Measurements from ENCODE around the gene AIG1.
A peak's percentile ranks its signal among the peaks of the same experiment; 100 is the strongest.

Gene AIG1

DNA sequence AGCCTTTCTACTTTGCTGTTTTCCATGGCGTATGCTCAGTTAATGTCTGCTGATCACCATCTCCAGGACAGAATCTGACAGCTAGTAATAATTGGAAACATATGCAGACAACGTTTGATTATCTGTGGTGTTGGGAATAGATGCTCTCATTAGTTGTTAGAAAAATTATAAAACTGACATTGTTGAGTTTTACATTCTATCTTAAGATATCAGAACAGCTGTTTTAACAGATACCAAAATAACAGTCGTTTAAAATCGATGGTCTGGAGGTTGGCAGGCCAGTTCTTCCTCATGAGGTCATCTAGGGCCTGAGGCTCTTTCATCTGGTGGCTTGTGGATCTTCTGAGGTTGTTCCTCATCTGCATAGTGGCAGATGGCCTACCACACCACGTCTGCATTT lies 137.6 kb downstream of the AIG1 start:
- DNase-seq (ENCODE audit: low read depth) = no peak

DNA sequence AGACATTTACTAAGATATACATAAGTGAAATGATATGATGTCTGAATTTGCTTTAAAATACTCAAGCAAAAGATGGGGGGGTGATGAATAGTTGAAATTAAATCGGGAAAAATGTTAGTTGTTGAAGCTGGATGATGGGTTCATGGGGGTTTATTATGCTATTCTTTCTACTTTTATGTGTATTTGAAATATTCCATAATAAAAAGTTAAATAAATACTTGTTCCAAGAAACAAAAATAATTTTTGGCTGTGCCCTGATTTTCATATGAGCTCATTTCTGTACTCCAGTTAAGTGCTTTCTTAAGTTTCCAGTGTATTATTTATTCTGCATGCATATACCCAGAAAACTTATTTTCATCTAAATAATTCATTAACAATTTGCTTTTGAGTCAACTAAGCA lies 138.6 kb downstream of the AIG1 start:
- DNase-seq (ENCODE audit: low read depth) = no peak

DNA sequence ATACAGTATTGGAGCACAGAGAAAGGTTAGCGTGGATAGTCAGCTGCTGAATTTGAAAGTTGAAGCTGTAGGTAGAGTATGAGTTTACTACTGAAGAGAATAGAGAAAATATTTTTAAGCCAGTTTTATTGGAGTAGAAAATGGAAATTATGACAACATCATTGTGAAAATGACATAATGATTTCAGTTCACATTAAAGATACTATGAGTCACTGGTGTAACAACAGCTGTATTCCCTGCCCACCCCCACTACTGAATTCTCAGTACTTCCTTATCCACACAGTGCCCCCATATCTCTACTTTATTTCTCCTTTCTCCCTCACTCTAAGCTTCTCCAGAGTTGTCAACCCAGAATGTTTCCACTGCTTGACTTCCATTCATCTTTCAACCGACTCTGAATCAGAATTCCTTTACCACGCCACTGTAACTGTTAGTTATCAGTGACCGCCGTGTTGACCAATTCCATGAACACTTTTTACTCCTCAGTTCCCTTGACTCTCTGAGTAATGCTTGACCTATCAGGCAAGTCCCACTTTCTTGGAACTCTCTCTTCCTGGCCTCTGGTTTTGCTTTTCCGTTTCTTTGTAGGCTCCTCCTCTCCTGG lies 139.6 kb downstream of the AIG1 start:
- DNase-seq (ENCODE audit: low read depth) = no peak

DNA sequence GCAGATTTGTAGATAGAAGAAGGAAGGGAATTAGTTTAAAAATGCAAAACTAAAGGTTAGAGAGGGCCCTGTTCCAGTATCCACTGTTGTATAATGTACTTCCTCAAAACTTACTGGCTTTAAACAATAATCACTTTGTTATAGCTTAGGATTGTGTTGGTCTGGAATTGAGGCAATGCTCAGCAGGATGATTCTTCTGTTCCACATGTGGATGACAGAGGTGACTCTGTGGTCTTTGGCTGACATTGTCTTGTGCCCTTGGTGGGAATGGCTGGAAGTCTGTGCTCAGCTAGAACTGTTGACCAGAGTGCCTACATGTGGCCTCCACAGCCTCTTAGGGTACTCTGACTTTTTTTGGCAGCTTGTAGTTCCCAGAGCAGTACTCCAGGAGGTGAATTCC lies 143.4 kb downstream of the AIG1 start:
- DNase-seq (ENCODE audit: low read depth) = no peak

DNA sequence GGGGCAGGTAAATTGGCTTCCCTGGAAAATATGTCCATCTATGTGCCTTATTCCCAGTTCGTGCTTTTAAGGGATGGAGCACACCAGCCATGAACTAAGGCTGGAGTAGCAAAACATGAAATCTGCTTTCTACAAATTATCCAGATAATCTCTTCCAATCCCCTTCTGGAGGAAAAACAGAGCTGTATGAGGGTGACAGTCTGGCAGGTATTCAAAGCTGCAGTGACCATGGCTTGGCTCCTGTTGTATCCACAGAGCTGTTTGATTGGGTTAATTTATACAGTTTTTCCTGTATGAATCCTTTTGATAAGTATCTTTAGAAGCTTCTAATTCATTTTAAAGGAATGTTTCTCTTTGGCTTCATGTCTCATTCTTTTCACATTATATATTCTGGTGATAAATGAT lies 144.4 kb downstream of the AIG1 start:
- DNase-seq (ENCODE audit: low read depth) = no peak

DNA sequence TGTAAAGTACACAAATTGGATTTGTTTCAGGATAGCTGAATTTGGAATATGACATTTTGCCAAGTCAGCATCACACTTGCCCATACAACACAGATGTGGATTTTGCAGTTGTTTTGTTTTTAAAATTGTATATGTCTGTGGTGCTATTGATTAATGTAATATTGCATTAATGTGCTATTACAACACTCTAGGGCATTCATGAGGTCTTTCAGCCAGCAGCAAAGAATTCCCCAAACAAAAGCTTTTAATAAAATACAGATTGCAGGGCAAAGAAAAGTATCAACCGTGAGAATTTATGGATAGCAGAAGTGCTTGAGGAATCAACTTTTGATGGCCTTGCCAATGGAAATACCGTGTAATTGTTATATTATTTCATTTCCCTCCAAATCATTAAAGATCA lies 144.9 kb downstream of the AIG1 start:
- DNase-seq (ENCODE audit: low read depth) = no peak

DNA sequence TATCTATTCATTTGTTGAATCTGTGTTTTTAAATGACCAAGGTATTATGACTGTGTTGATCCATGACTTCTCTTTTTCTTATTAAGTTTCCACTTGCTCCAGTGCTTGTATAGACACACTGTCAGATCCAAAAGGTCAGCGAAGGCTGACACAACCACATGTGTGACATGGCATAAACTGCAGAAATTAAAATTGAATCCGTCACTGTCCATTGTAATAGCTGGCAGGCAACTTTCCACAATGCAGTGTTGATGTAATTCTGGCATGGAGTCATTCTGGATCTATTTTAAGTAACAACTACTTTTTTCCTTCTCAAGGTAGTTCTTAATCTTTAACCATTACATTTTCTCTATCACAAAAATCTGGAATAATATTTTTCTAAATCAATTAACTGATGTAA lies 145.3 kb downstream of the AIG1 start:
- DNase-seq (ENCODE audit: low read depth) = no peak

DNA sequence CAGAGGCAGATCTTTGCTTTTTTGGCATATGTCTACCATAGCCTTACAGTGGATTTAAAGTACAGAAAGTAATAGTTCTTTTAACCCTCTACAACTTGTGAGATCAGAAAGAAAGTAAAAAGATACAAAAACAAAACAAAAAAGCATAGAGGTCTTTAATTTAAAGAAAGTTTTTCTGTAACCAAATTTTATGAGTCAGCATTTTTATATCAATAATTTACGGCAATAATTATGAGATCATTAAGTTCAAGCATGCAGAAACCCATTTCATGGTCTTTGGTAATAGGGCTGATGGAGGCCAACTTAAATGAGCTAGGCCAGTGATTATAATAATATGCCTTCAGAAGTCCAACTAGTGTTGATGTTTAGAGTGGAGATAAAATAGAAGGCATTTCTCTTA lies 145.9 kb downstream of the AIG1 start:
- DNase-seq (ENCODE audit: low read depth) = no peak

DNA sequence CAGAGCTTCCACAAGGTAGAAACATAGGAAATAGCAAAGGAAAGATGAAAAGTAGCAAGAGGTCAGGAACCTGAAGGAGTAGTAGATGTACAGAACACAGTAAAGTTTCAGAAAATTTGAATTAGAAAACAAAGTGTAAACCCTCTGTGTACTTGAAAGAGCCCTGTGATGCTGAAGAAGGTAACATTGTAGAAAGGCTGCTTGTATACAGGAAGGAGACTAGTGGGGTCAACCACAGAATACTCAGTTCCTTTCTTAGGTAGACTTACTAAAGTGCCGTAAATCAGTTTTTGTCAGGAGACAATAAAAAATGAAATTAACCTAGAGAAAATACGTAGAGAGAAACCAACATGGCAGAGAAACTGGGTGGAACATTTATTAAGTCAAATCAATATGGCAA lies 149.7 kb downstream of the AIG1 start:
- no peak for DNase-seq (ENCODE audit: low read depth)

DNA sequence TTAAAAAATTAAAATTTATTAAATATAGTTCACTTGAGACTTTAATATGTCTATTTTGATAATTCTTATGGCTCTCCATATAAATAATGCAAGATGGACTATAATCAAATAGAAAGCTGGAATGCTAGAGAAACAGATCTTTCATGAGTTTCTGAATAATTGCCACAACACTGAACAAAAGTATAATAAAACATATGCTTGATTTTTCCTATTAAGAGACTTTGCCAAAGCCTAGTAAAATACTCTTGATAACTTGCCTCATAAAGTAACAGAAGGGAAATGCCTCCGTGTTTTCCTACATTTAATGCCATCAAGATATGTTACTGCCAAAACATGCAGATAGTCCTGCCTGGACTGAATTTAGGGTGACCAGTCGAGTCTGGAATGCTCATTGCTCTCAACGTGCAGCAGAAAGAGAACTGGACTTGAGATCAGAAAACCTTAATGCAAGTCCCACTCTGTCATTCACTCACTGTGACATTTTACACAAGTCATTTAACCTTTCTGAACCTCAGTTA lies 153.2 kb downstream of the AIG1 start:
- no peak for DNase-seq (ENCODE audit: low read depth)

DNA sequence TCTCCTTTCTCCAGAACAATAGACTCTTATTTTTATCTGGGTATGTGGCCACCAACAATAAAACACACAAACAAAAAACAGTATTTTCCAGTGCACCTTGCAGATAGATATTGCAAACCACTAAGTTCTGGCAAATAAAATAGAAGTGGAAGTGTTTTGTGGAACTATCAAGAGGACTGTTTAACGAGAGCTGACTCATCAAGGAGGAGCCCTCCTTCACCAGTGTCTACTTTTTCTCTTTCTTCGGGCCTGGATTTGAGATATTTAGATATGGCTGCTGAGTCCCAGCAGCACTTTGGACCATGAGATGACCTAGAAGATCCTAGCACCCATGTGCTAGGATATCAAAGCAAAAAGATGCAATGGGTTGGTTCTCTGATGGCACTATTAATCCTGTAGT lies 154.7 kb downstream of the AIG1 start:
- no peak for DNase-seq (ENCODE audit: low read depth)

DNA sequence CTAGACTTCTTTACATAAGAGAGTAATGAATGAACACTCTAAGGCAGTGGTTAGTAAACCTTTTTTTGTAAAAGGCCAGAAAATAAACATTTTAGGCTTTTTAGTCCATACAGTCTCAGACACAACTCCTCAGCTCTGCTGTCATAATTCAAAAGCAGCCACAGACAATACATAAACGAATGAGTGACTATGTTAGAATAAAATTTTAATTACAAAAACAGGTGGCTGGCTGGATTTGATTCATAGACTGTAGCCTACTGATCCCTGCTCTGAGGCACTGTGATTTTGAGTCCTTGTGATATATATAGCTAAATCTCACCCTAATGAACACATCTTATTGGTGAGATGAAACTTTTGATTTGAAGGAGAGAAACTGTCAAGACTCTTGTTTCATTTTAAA lies 155.1 kb downstream of the AIG1 start:
- no peak for DNase-seq (ENCODE audit: low read depth)

DNA sequence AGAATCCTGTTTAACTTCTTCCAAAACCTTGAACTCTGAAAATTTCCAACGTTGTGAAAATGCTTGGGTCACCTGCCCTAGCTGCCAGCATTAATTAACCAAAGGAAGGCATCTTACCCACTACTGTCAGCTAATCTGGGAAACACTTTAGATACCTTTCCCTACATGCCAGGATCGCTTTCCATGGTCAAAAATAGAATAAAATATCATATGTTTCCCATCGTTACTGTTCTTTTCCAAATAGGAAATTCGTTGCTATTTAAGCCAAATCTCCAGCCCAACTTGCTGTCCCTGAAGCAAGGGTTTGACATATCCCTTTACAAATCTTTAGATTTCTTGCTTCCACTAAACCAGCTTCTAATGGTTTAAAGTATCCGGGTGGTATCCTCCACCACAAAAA lies 157.5 kb downstream of the AIG1 start:
- no peak for DNase-seq (ENCODE audit: low read depth)

DNA sequence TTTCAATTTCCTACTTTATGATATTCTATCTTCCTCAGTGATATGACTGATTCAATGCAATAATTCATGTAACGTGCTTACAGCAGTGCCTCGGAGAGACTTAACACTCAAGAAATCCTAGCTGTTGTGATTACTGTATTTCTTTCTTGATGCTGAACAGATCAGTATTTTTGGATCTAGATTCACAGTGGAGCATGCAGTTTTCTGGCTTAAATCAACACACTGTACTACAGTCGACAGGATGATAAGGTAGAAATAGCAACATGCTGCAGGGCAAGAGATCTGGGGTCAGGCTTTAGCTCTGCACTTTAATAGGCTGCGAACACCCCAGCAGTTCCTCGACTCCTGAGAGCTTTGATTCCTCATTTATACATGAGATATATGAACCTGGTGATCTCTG lies 161.0 kb downstream of the AIG1 start:
- DNase-seq (ENCODE audit: low read depth) = no peak

DNA sequence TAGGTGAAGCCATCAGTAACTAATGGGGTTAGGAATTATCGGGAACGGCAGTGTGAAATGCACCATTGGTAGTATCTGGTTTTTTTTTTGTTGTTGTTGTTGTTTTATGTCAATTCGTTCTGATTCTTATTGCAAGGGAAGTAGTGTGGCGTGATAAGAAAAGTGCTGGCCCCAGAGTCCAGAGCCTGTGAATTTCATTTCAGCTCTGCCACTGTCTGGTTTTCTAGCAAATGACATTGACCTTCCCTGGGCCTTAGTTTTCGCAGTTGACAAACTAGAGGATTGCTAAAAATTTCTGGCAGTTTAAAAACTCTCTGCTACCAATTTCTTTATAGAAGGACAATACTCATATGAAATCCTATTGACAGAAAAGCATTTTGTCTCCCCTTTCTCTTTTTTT lies 161.6 kb downstream of the AIG1 start:
- no peak for DNase-seq (ENCODE audit: low read depth)

DNA sequence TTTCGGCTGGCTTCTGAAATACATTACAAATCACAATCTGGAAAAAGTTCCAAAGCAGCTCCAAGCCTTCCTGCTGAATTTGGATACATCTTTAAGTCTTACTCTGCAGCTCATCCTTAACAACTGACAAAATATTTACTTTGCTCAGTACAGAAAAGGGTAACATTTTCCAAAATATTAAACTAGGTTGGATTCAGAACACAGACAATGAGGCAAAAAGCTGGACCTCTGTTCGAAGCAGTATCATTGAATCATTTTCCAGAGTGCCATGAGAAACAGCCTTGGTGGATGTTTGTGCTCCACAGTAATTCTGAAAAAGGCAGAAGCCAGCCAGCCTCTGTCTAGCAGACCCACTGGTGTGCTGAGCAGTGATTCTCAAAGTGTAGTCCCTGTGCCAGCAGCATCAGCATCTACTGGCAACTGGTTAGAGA lies 162.1 kb downstream of the AIG1 start:
- no peak for DNase-seq (ENCODE audit: low read depth)

DNA sequence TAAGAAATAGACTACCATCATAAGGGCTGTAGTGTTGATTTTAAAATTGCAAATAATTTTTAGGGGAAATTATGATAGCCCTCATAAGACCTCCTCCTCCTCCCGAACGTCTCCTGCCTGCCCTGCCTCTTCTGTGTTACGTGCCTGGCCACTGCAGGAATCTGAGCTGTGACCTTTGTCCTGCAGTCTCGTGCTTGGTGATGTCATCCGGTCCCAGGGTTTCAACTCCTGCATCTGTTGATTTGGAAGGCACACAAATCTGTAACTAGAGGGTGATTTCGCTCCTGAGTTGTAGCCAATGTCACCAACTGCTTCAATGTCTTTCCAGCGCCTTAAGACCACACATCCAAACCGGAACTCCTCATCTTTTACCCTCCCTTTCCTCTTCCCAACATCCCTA lies 163.2 kb downstream of the AIG1 start:
- DNase-seq (ENCODE audit: low read depth) = no peak

DNA sequence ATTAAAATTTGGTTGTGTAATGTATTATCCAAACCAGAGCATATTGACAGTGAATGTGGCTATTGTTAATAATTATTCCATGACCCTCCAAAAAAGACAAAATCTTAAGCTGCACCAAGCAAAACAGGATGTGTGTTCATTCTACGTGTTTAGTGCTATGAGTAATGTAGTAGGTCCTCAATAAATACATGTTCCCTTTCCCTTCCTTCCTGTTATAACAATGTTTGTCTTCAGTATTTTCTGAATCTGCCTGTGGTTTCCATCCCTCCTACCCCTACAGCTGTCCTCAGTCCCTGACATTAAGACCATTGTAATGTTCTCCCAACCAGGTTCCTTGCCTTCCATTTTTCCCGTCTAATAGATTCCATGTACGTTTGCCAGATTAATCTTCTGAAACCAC lies 163.8 kb downstream of the AIG1 start:
- DNase-seq (ENCODE audit: low read depth) = no peak

DNA sequence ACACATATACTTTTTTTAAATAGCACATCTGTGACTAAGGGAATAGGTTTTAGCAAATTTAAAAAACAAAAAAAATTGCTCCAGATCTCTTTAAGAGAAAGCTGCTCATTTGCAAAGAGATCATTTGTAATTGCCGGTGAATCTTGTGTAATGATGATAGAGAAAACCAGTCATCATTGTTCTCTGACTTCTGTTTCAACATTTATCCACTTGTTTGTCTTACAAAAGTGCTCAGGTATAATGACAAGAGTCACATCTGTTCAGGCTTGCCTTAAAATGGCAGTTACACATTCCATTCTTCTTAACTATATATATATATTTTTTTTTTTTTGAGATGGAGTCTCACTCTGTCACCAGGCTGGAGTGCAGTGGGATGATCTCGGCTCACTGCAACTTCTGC lies 165.2 kb downstream of the AIG1 start:
- DNase-seq (ENCODE audit: low read depth) = no peak

DNA sequence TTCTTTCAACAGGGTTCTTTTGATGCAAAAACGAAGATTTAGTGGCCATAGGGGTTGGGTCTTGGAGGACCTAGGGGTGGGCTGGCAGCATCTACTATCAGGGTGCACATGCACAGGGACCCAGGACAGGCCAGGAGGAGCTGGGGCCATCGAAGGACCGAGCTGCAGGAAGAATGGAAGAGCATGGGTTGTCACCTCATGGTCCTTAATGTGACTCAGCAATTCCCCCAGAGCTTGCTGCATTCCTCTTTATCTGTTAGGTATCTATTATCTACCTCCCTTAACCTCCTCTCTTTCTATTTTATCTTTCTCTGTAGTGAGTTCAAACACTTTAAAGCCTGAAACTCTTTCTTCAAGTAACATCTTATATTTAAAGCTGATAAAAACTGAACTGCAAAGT lies 167.0 kb downstream of the AIG1 start:
- DNase-seq (ENCODE audit: low read depth) = no peak

DNA sequence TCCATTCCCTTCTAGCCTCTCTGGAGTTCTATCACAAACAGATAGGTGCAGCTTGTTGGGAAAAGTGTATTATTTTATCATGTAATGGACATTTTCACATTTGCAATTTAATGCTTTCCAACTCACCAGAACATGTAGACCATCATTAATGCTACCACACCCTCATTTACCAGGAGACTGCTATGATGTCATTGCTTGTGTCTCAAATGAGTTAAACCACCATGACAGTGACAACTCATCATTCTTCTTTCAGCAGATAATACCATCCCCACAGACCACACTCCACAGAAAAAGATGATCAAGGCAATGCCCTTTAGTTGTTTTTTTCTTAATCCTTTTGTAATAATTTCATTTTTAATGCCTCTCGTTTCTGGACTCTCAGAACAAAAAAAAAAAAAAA lies 168.7 kb downstream of the AIG1 start:
- no peak for DNase-seq (ENCODE audit: low read depth)

DNA sequence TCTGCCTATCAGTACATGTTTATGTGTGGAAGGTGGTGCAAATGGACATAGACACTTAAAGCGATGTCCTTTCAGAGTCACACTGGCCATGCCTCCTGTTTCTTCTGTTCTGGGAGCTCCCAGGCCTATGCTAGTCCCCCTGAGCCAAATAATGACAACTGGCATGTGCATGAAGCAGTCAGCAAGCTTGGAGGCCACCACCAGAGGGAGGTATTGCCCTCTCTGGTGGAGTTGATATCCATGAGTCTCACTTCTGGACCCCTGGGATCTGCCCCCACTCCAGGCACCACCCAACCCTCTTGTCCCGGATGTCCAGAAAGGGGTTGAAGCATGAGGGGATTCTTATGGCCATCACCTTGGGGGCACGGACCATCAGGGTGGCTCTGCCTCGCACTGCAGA lies 172.2 kb downstream of the AIG1 start:
- DNase-seq (ENCODE audit: low read depth) = peak; percentile 6

DNA sequence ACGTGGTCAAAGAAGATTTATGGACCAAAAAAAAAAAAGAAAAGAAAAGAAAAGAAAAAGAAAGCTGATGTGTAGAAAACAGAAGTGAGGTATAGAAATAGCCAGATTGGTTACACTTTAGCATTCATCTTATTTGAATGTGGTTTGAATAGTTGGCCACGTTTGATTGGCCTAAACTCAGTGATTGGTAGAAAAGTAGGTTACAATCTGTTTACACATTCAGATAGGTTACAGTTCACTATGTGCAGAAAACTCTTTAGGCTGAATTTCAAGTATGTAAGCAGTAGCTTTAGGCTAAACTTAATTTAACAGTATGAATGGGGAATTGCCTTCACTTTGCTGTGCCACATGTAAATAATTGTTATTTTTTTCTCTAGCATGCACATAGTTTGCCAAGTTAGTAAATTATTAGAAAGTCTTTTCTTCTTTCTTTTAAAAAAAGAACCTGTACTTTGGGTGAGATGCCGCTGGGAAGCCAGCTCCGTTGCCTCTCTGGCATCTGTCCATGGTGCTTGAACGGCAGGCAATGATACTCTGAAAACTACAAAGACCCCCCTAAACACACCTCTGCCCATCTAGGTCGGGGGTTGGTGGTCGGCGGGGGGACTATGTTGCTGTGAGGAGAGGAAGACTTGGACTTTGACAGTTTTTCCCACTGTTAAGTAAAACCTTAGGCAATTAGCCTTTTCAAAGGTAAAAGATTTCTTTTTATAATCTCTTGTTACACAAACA lies 173.0 kb downstream of the AIG1 start:
- DNase-seq (ENCODE audit: low read depth) = no peak

DNA sequence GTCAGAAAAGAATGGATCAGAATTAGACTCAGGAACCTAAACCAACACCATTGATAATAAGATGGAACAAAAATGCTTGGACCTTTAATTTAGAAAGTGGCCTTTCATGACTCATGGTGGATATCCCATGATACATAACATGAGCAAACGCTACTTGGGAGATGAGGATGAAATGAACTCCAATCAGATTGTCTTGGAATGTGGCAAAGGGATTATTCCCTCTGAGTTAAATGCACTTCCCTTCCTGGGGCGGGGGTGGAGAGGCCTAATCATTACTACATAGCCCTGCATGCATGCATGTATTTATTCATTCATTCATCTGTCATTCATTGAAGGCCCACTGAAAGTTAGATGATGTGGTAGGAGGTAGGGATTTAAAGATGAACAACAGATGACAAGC lies 174.0 kb downstream of the AIG1 start:
- DNase-seq (ENCODE audit: low read depth) = no peak
